Globus pallidus (tissue), 1 donor: ENCODE results near the gene ROBO1.
"Not testable (repeated sequence)": the region's sequence is repeated elsewhere in the genome, so short reads cannot be mapped to it uniquely, and the experiment has no call there.

Source experiments
- DNase-seq: peaks from one replicate; pipeline ENCODE4 v3.0.0-alpha.2; 2015; ENCODE audit warnings: low spot score

The ROBO1 gene

GRCh38 chr3:78908236-78908635, 859.6 kb downstream of the ROBO1 start:
- no peak for DNase-seq

DNA sequence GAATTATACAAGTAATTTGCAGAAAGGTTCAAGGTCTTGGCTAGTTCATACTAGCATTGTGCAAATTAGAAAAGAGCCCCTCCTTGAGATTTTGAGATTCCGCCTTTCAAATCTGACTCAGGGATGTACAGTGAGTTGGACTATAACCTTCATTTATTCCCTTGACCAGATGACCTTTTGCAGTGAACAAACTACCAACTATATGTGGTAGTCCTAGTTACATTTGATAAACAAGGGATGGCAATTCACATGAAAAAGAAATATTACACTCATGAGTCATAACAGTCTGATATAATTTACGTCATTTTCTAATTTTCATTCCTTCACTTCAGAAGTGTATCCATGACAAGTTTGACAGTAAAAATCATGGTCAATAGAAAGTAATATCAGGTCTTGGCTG, 860.4 kb downstream of the ROBO1 start:
- no peak for DNase-seq

DNA sequence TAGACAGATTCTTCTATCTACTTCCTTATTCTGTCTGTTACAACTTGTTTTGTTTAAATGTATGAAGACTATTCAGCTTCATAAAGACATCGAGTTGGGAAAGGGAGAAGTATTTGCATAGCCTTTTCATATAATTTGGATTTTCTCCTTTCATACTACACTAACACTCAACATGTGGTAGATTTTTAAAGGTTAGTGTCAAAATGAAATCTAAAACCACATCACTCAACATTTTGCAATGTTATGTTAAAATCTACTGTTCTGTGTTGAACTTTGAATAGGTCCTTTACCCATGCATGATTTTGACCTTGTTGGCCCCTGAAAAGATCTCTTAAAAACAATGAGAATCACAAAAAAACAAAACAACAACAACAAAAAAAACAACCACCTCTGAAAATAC, 860.9 kb downstream of the ROBO1 start:
- DNase-seq, result no peak

DNA sequence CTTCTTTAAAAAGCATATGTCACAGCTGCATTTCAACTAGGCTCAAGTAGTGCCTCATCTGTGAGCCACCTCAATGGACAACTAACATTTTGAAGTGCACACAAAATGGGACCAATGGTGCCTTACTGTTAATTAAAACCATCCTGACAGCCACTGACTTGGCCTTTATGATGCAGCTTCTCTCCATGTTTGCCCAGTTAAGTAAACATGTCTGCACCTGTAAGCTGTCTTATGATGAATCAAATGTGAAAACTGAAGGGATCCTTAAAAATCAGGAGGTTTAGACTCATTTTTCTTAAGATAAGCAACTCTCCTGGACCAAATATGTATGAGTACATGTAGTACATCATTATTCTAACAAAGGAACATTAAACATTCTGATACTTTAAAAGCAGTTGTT, 861.6 kb downstream of the ROBO1 start:
- no peak for DNase-seq

DNA sequence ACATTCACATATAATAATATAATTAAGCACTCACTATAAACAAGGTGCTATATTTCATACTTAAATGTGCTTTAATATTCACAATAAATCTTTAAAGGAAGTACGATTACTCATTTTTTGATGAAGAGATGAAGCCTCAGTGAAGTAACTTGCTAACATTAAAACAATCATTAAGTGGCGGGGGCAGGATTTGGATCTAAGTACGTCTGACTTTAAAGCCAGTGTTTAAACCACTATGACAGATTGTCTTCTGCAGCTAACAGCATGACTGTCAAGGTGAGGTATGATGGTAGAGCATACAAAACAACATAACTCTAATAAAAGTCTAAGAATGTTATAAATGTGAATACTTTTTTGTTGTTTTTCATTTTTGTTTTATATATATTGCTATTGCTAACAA, 862.1 kb downstream of the ROBO1 start:
- no peak for DNase-seq

- no peak for DNase-seq
Observed at GRCh38 chr3:78901544-78901943, 866.3 kb downstream of the ROBO1 start.

DNA sequence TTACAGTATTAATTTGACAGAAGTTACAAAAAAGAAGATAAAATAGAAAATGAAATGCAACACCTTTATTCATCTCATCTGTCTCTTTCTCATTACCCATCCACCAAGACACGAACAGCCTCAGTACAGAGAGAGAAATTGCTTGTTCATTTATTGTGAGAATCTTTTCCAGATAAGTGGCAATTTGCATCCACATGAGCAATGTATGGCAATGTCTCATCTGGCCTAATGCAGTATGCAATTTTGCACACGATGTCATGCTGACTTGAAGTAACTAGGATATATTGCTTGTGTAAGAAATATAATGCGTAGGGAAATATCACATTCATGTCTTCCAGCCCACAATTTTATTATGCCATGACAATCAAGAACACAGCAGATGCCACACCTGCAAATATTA, 866.9 kb downstream of the ROBO1 start:
- DNase-seq, result no peak

DNA sequence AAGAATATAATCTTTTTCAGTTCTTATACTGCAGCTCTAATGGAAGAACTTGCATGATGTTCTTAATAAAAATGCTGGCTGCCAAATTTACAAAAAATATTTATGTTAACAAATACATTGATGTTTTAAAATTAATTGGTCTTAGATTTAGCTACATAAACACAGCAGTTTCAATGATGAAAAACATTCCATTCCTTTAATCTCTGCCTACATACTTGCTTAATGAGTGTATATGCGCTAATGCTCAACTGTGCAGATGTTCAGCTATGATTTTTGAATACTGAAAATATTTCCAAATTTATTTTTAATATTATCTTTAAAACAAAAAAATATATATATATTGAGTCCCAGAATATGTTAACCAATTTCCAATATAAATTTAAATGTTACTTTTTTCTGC, 867.4 kb downstream of the ROBO1 start:
- no peak for DNase-seq

DNA sequence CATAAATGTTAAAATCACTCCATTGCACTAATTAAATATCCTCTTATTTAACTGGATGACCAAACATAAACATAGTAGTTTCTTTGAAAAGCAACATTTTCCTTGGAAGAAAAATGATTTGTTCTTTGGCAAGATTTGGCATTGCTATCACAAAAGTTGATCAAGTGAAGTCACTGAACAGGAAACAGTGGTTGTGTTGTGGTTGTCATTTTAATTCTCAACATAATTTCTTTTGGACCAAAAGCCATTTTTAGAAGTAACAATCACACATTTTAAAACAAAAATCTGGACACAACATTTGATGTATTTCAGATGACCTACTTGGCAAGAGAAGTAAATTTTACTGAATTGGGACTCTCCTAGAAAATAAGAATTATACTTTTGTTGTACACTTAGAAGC, 872.3 kb downstream of the ROBO1 start:
- DNase-seq, result no peak

GRCh38 chr3:78894787-78895186, 873.0 kb downstream of the ROBO1 start:
- no peak for DNase-seq

DNA sequence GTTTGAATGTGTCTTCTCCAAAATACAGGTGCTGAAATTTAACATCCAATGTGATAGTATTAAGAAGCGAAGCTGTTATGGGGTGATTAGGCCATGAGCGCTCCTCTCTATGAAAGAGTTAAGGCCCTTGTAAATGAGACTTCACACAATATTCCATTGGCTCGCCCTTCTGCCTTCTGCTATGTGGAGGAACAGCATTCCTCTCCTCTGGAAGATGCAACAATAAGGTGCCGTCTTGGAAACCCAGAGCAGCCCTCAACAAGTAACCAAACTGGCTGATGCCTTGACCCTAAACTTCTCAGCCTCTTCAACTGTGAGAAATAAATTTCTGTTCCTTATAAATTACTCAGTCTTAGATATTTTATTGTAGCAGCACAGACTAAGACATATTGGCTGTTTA, 874.6 kb downstream of the ROBO1 start:
- no peak for DNase-seq

- DNase-seq, result no peak
Observed at GRCh38 chr3:78889348-78889747, 878.5 kb downstream of the ROBO1 start.

DNA sequence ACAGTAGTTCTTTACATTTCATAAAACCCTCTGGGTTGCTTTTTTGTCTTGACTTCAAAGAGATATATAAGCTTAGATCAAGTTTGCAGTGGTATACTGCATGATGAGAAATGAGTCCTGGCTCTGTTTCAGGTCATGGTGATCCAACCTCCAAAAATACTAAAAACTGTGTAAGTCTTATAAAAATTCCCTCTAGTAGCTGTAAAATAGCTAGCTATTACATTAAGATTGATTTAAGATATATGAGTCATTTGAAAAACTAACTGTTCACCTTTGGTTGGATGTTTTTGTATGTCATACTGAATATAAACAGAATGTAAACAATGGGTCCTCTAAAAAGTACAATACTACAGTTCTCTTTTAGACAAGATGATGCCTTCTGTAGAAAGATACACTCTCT, 879.2 kb downstream of the ROBO1 start:
- DNase-seq, result no peak

- no peak for DNase-seq
Observed at GRCh38 chr3:78887547-78888011, 880.2 kb downstream of the ROBO1 start.

DNA sequence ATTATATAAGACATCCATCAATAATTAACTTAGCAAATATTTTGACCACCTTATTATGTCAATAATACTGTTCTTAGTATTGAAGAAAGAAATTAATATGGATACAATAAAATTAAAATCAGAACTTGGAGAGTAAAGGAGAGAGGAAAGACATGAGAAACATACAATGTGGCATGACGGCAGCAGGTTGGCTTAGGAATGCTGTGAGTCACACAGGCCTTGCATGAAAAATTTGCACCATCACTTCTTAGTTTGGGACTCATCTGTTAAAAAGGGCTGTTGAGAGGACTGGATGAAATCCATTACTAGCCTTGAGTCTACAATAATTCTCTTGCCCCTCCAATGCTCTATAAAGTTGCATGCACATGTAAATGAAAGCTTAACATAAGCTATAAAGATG, 880.8 kb downstream of the ROBO1 start:
- no peak for DNase-seq

GRCh38 chr3:78884567-78884966, 883.2 kb downstream of the ROBO1 start:
- not testable (repeated sequence) for DNase-seq

GRCh38 chr3:78882251-78882650, 885.5 kb downstream of the ROBO1 start:
- no peak for DNase-seq

DNA sequence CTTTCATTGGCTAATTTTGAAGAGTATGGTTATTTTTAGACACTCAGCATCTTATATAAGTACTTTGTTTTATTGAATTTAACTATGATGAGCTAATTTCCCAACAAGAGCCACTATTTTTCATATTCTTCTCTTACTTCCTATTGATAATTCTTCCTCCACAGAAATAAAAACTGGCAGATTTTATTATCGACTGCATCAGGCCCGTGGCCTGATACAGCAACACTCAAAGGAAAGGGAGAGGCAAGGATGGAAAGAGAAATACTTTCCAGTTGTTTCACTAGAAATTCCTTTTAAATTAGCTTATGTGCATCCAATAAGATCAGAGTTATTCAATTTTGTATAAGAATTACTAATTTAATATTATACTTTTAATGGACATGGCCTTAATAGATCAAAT, 886.3 kb downstream of the ROBO1 start:
- no peak for DNase-seq

DNA sequence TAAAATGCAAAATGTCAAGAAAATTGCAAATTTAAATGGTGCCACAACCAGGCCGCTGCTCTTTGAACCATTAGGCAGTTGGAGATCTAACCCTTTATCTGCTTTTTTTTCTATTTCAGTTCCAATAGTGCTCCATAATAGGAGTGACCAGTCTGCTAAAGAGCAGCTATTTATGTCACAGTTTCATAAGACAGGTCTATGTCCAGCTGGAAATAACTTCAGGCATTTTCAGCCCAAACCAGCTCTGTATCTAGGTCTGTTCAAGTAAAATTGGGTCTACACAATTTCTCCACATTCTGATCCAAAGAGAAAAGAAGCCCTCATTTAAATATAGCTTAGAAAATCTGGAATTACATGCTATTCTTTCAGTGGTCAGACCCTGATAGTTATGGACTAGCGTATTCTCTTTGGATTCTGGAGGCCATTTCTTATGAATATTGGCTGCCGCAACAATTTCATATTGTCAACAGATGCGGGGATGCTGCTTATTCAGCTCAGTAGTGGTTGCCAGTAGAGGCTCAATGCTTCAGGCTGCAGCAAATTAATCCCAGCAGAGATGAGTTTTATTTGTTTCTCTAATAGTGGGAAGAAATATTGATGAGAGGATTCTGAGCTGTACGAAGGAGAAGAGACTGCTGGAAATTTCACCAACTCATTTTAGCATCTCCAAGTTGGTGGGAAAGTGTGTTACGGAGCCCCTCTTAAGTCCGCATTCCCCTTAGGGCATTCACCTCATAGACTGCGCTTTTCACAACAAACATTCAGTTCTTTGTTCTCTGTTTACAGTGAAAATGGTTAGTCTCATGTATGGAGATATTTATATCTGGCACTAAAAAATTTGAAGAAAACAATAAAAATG, 887.0 kb downstream of the ROBO1 start:
- peak; percentile 75 for DNase-seq

- no peak for DNase-seq
Observed at GRCh38 chr3:78879295-78879860, 888.4 kb downstream of the ROBO1 start.

DNA sequence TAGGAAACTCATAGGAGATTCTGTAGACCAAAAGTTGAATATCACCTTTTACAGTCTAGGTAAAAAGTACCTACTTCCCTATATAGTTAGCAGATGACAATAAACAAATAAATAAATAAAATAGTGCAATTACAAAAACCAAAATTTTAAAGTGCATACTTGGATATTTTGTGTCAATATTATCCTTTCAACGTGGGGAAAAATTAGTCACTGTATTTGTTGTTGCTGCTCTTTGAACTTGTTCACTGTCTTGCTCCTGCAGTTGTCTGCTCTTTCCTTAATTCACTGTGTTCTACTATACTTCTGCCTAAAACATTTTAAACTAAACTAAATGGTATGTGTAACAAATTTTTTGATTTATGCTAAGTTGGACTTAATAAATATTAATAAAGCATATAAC, 889.0 kb downstream of the ROBO1 start:
- no peak for DNase-seq

- DNase-seq, result no peak
Observed at GRCh38 chr3:78878011-78878410, 889.8 kb downstream of the ROBO1 start.

- DNase-seq, result no peak
Observed at GRCh38 chr3:78875851-78876250, 891.9 kb downstream of the ROBO1 start.

GRCh38 chr3:78875436-78875835, 892.4 kb downstream of the ROBO1 start:
- no peak for DNase-seq
